B cell (primary cell): Measurements from ENCODE around the gene DYNC1I1.

Experiments
- CTCF ChIP-seq: fragments of 200-600 bp; IDR thresholded peaks from one replicate; pipeline ENCODE4 v1.8.0; 2022; ENCODE audit warnings: antibody characterized with exemption, mild to moderate bottlenecking
- EZH2 ChIP-seq: IDR thresholded peaks from 2 replicates; pipeline ENCODE4 v1.6.1; 2012; ENCODE audit warnings: borderline replicate concordance, low read depth, mild to moderate bottlenecking, moderate library complexity, low read length; ENCODE audit not compliant: insufficient read depth, poor library complexity, severe bottlenecking

GRCh38 chr7:95972523-95972922 lies 200.2 kb downstream of the DYNC1I1 start:
- no peak for TF ChIP-seq CTCF
- no peak for TF ChIP-seq EZH2
